Measurements from ENCODE around the gene CAMK1D.
"Not testable (repeated sequence)": the region's sequence is repeated elsewhere in the genome, so short reads cannot be mapped to it uniquely, and the experiment has no call there.

The CAMK1D gene

DNA sequence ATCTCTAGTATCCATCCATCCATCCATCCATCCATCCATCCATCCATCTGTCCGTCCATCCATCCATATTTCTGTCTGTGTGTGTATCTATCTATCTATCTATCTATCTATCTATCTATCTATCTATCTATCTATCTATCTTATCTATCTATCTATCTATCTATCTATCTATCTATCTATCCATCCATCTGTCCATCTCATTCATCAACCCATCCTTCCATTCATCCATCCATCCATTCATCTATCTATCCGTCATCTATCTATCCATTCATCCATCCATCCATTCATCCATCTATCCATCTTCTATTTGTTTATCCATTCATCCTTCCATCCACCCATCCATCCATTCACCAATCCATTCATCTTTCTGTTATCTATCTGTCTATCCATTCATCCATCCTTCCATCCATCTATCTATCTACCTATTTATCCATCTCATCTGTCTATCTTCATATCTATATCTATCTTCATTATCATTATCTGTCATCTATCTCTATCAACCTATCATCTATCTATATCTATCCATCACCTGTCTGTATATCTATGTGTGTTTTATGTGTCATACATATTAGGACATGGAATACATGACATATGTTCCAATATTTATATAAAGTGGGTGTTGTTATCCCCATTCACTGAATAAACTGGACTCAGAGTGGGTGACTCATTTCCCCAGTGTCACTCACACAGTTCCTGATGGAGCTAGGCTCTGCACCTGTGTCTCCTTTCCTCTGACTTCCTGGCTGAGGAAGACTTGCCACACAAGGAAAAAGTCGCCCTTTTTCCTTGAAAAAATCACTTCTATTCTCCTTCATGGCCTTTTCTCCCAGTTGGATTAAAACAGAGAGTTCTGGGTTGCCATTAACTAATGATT is 452.1 kb downstream of the CAMK1D start:
- H3K4me3 ChIP-seq (ENCODE audit: low read depth, low read length) = no peak overlapping the region
- no peak for DNase-seq (ENCODE audit: low read depth, low spot score)
- TF ChIP-seq, protein P1, sequence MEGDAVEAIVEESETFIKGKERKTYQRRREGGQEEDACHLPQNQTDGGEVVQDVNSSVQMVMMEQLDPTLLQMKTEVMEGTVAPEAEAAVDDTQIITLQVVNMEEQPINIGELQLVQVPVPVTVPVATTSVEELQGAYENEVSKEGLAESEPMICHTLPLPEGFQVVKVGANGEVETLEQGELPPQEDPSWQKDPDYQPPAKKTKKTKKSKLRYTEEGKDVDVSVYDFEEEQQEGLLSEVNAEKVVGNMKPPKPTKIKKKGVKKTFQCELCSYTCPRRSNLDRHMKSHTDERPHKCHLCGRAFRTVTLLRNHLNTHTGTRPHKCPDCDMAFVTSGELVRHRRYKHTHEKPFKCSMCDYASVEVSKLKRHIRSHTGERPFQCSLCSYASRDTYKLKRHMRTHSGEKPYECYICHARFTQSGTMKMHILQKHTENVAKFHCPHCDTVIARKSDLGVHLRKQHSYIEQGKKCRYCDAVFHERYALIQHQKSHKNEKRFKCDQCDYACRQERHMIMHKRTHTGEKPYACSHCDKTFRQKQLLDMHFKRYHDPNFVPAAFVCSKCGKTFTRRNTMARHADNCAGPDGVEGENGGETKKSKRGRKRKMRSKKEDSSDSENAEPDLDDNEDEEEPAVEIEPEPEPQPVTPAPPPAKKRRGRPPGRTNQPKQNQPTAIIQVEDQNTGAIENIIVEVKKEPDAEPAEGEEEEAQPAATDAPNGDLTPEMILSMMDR (IDR thresholded peaks at IDR 0.05; ENCODE audit: low read depth, low read length) = no peak
- in situ Hi-C loops (cut with HindIII; ENCODE audit: low sequenced_read_pairs) = no loop called here

GRCh38 chr10:12803776-12804175 is 454.4 kb downstream of the CAMK1D start:
- TF ChIP-seq, protein P1 (IDR thresholded peaks at IDR 0.05; ENCODE audit: low read depth, low read length) = no peak
- in situ Hi-C loops (cut with HindIII; ENCODE audit: low sequenced_read_pairs) = no loop called here

DNA sequence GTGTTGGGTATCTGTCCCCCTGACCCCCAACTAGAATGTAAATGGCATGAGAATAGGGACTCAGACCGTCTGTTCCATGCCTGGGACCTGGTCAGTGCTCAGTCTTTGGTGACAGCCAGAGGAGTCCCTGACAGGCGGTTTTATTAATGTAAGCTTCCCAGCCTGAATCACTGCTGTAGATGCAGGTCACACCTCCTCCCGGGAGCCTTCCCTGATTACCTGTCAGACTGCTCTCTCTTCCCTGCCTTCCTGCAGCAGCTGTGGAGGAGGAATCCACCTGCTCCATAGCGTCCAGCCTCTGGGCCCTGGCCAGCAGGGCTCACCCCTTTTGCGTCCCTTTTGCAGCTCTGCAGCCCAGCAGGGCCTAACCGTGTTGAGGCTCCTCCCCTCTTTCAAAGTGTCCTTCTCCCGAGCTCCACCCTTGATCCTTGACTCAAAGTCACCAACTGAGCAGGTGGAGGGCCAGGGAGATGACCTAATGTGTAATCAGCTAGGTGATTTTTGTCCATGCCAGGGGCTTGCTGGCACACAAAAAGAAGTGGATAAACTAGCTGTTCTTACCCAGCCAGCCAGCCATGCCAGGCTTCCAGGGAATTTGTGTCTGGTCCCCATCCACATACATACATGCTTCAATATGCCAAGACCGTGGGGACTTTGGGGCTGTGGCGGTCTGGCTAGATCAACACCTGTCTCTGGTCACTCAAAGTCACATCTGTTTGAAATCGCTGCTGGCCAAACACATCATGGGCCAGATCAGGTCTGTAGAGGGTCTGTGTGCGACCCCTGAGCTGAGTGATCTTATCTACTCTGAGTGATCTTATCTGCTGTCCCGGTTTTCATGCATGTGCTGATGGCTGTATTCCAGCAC is 457.1 kb downstream of the CAMK1D start:
- in situ Hi-C loops (cut with HindIII; ENCODE audit: low sequenced_read_pairs) = no loop called here
- TF ChIP-seq, protein P1 (IDR thresholded peaks at IDR 0.05; ENCODE audit: low read depth, low read length) = no peak
- DNase-seq (ENCODE audit: low read depth, low spot score) = no peak
- H3K4me3 ChIP-seq (ENCODE audit: low read depth, low read length) = no peak overlapping the region

More at GRCh38 chr10:12803776-12804175, 454.4 kb downstream of the CAMK1D start:
- DNase-seq (ENCODE audit: low read depth, low spot score) = no peak
- no peak overlapping the region for H3K4me3 ChIP-seq (ENCODE audit: low read depth, low read length)

GRCh38 chr10:12807096-12807755 is 457.9 kb downstream of the CAMK1D start:
- no peak for DNase-seq (ENCODE audit: low read depth, low spot score)
- TF ChIP-seq, protein P1 (IDR thresholded peaks at IDR 0.05; ENCODE audit: low read depth, low read length) = no peak
- in situ Hi-C loops (cut with HindIII; ENCODE audit: low sequenced_read_pairs) = no loop called here
- no peak overlapping the region for H3K4me3 ChIP-seq (ENCODE audit: low read depth, low read length)

- TF ChIP-seq, protein P1 (IDR thresholded peaks at IDR 0.05; ENCODE audit: low read depth, low read length) = no peak
- in situ Hi-C loops (cut with HindIII; ENCODE audit: low sequenced_read_pairs) = no loop called here
- DNase-seq (ENCODE audit: low read depth, low spot score) = no peak
- no peak overlapping the region for H3K4me3 ChIP-seq (ENCODE audit: low read depth, low read length)
Observed at GRCh38 chr10:12808014-12808613, 458.8 kb downstream of the CAMK1D start.

- in situ Hi-C loops (cut with HindIII; ENCODE audit: low sequenced_read_pairs); DNase-seq (ENCODE audit: low read depth, low spot score); H3K4me3 ChIP-seq (ENCODE audit: low read depth, low read length): not testable (repeated sequence)
Observed at GRCh38 chr10:12810046-12810445, 460.7 kb downstream of the CAMK1D start.

Data from astrocyte of the spinal cord (primary cell).